Astrocyte (in vitro differentiated cells and primary cell): ENCODE measurements around the gene GLIPR1.

Source experiments
- EZH2 ChIP-seq: IDR thresholded peaks from 2 replicates; pipeline ENCODE4 v1.6.1; 2012; ENCODE audit warnings: mild to moderate bottlenecking, low read length, inconsistent platforms; ENCODE audit not compliant: insufficient read depth
- TF ChIP-seq, protein P1 (sequence below): IDR thresholded peaks from 2 replicates; pipeline ENCODE4 v1.5.1; 2011; ENCODE audit warnings: low read depth, mild to moderate bottlenecking, inconsistent platforms, low read length, moderate library complexity; ENCODE audit not compliant: insufficient read depth

DNA sequence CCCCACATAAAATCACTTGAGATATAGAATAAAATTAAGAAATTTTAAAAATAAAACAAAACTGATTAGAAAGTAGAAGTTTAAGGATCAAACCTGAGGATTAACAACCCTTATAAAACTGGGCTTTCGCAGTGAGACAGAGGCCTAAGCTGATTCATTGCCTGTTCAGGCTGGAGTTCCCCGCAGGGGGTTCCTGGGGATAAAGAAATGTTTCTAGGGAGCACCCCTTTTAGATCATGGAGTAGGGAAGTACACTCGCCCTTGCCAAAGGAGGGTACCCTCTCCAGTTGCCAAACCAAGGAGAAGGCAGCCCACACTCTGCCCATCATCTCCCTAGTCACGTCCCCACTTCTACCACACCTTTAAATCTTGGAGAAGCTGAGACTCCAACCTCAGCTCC lies 6.8 kb downstream of the GLIPR1 start:
- TF ChIP-seq EZH2 = no peak
- TF ChIP-seq, protein P1, sequence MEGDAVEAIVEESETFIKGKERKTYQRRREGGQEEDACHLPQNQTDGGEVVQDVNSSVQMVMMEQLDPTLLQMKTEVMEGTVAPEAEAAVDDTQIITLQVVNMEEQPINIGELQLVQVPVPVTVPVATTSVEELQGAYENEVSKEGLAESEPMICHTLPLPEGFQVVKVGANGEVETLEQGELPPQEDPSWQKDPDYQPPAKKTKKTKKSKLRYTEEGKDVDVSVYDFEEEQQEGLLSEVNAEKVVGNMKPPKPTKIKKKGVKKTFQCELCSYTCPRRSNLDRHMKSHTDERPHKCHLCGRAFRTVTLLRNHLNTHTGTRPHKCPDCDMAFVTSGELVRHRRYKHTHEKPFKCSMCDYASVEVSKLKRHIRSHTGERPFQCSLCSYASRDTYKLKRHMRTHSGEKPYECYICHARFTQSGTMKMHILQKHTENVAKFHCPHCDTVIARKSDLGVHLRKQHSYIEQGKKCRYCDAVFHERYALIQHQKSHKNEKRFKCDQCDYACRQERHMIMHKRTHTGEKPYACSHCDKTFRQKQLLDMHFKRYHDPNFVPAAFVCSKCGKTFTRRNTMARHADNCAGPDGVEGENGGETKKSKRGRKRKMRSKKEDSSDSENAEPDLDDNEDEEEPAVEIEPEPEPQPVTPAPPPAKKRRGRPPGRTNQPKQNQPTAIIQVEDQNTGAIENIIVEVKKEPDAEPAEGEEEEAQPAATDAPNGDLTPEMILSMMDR = no peak
